Esophagus squamous epithelium (tissue), 5 donors: ENCODE measurements around the gene PRDX3. TPM values are rescaled to one million over a fixed set of nuclear protein-coding genes. Genes with fewer than 3 reads are reported as not detected.
A peak's percentile ranks its signal among the peaks of the same experiment; 100 is the strongest.

ENCODE experiments used
- DNase-seq: peaks from one replicate; lab custom pipeline; 2025; lab: John Stamatoyannopoulos, UW
- H3K27ac ChIP-seq, 4 donors: fragments of 200-600 bp; sonication (generic); one replicate each; pipeline ENCODE4 v1.5.1; 2016 to 2019; ENCODE audit warnings: mild to moderate bottlenecking in 1 of 4
- H3K27me3 ChIP-seq, 4 donors: fragments of 200-600 bp; sonication (generic); 1 replicate in 3 of 4; 2 replicates in 1 of 4; pipeline versions ENCODE4 v1.5.1 to v1.6.0; 2017 to 2021; ENCODE audit warnings: antibody characterized with exemption in 1 of 4
- H3K36me3 ChIP-seq, 3 donors: fragments of 200-600 bp; sonication (generic); one replicate each; pipeline ENCODE4 v1.5.1; 2016 to 2019
- H3K4me1 ChIP-seq, 3 donors: fragments of 200-600 bp; sonication (generic); one replicate each; pipeline ENCODE4 v1.5.1; 2017 to 2019
- H3K4me3 ChIP-seq, 4 donors: fragments of 200-600 bp; sonication (generic); 1 replicate in 3 of 4; 2 replicates in 1 of 4; pipeline ENCODE4 v1.5.1; 2016 to 2019; ENCODE audit warnings: mild to moderate bottlenecking in 2 of 4, moderate library complexity in 1 of 4
- H3K9me3 ChIP-seq, 3 donors: fragments of 200-600 bp; sonication (generic); one replicate each; pipeline ENCODE4 v1.5.1; 2016 to 2019
- POLR2A ChIP-seq, 4 donors: fragments of 450-650 bp; IDR thresholded peaks; one replicate each; pipeline ENCODE4 v1.6.1; 2017; ENCODE audit warnings: antibody characterized with exemption in 4 of 4, mild to moderate bottlenecking in 4 of 4, moderate library complexity in 3 of 4
- WGBS, 2 donors: methylation state at CpG; one replicate each; pipeline ENCODE4 v1.1.5; 2018; 5-methylcytosine and 5-hydroxymethylcytosine counted together
- intact Hi-C: fragments of 100-400 bp; cut with DNase I; formaldehyde crosslinking; loops from one replicate; pipeline ENCODE4 v1.15.0; 2022
- total RNA-seq, 4 donors: library from RNA; depleted of rRNA; stranded (reverse); fragments of >200 nt; gene quantifications; one replicate each; pipeline ENCODE4 v1.1.0, GENCODE V29; 2016
- TF ChIP-seq, protein P1 (sequence below), 6 experiments: fragments of 450-650 bp in 4 of 6; fragments of 200-600 bp in 2 of 6; sonication (generic) in 2 of 6; IDR thresholded peaks; one replicate each; pipeline ENCODE4 v1.5.1; 2016 to 2019; ENCODE audit warnings: antibody characterized with exemption in 6 of 6, mild to moderate bottlenecking in 4 of 6, moderate library complexity in 4 of 6
- donor health status: DM: yes; HTN: yes; CAD: no.

PRDX3 gene
- total RNA-seq, 4 donors from 2014 or later, result 42.9 to 183 (median 119) TPM

DNA sequence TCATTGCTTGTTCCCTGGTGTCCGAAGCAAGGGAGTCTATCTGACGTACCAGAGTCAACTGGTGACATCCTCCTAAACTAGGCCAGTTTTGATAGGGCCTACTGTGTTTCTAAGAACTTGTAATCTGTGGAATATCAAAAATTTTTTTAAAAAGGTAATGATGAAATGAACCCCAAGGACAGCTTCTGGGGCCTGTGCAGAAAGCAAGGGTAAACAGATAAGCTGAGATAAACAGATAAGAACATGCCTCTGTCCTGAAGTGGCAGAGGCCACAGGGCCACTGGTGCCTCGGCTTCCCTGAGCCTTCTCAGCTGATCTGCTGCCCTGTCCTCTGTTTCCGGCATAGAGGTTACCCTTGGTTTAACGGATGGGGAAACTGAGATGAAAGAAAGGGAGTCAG is 37.5 kb upstream of the PRDX3 start:
- peaks cover 0 to 78% (median 24%) of the 10 kb centered on the region in 3 donors for H3K4me1 ChIP-seq
- peak overlapping the region in 2 of 4 donors; percentile 11 to 39 for H3K27ac ChIP-seq
- H3K36me3 ChIP-seq, result no peaks in the 10 kb centered on the region
- WGBS, 2 donors, result 82 to 98% methylated on average over 5 of the region's 5 CpGs
- H3K27me3 ChIP-seq, result no peaks in the 10 kb centered on the region
- DNase-seq, result no peak
- TF ChIP-seq, protein P1, sequence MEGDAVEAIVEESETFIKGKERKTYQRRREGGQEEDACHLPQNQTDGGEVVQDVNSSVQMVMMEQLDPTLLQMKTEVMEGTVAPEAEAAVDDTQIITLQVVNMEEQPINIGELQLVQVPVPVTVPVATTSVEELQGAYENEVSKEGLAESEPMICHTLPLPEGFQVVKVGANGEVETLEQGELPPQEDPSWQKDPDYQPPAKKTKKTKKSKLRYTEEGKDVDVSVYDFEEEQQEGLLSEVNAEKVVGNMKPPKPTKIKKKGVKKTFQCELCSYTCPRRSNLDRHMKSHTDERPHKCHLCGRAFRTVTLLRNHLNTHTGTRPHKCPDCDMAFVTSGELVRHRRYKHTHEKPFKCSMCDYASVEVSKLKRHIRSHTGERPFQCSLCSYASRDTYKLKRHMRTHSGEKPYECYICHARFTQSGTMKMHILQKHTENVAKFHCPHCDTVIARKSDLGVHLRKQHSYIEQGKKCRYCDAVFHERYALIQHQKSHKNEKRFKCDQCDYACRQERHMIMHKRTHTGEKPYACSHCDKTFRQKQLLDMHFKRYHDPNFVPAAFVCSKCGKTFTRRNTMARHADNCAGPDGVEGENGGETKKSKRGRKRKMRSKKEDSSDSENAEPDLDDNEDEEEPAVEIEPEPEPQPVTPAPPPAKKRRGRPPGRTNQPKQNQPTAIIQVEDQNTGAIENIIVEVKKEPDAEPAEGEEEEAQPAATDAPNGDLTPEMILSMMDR (IDR thresholded peaks at IDR 0.05), result no peak
- TF ChIP-seq POLR2A (IDR thresholded peaks at IDR 0.05), result no peak
- no peaks in the 10 kb centered on the region for H3K9me3 ChIP-seq
- intact Hi-C loops, result loop anchor here (10.0 kb wide), 1 partner anchor 89 kb away; no protein-coding TSS in a partner anchor
- H3K4me3 ChIP-seq, result no peak overlapping the region

DNA sequence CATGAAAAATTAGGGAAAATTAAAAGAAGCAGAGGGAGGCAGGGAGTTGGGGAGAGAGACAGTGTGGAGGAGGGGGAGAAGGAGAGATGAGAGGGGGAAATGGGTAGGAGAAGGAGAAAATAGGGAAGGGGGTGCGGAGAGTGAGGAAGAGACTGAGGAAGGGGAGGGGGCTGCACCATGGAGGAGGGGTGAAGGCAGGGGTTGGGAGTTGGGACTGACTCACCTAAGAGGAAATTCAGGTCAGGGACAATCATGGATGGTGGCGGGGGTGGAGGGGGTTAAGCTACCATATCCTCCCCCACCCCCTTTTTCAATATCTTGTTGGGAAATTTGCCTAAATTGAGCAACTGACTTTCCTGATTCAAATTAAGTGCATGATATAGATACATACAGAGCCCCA is 36.8 kb upstream of the PRDX3 start:
- intact Hi-C loops, result loop anchor here (10.0 kb wide), 1 partner anchor 89 kb away; no protein-coding TSS in a partner anchor
- TF ChIP-seq POLR2A (IDR thresholded peaks at IDR 0.05), result no peak
- TF ChIP-seq, protein P1 (IDR thresholded peaks at IDR 0.05), result no peak
- 87 to 90% methylated on average over 2 of the region's 2 CpGs for WGBS, 2 donors
- Histone ChIP-seq H3K36me3 (no peaks in the 10 kb centered on the region), H3K27me3 (no peaks in the 10 kb centered on the region), H3K4me1 (peaks cover 0 to 78% (median 17%) of the 10 kb centered on the region in 3 donors), H3K4me3 (no peak overlapping the region), H3K9me3 (no peaks in the 10 kb centered on the region), H3K27ac (peak overlapping the region in 1 of 4 donors; percentile 2)
- no peak for DNase-seq

DNA sequence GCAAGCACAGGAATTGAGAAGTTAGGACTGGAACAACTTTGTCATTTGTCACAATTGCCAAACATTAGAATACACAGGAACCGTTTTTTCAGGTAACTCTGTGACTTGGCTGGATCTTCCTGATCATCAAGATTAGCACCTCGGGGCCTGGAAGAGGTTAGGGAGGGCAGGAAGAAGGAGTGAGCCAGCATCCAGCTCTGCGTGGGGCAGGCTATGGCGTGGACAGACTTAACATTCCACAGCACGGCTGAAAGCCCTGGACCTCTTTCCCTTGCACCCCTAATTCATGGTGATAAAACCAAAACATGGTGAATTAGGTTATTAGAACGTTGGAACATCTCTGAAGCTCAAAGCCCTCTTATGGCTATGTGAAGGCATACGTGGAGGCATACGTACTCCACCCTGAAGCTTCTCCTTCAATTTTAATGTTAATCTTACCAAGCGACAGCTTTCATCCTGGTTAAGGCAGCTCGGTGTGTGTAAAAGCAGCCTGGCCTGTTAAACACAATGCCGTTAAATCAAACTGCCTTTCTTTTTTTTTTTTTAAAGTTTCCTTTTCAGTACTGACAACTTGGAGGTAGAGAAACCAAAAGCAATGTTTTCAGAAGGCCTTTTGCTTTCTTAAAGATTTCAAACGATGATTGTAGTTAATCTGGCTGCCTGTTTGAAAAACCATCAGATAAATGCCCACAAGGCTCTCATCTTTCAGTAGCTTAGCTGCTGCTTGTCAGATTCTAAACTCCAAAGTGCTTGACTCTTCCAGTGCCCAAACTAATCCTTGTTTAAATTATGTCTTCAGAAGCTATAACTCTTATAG is 33.2 kb upstream of the PRDX3 start:
- Histone ChIP-seq H3K27ac (peak overlapping the region; percentile 43 to 99 (median 89)), H3K27me3 (no peaks in the 10 kb centered on the region), H3K4me3 (peak overlapping the region in 2 of 4 donors; percentile 12 to 30), H3K9me3 (no peaks in the 10 kb centered on the region), H3K4me1 (peaks cover 6 to 83% (median 15%) of the 10 kb centered on the region in 3 donors), H3K36me3 (no peaks in the 10 kb centered on the region)
- WGBS, 2 donors, result 20 to 30% methylated on average over 11 to 12 of the region's 12 CpGs
- DNase-seq, result no peak
- TF ChIP-seq POLR2A (IDR thresholded peaks at IDR 0.05), result no peak
- TF ChIP-seq, protein P1 (IDR thresholded peaks at IDR 0.05), result no peak
- intact Hi-C loops, result loop anchor here (10.0 kb wide), 1 partner anchor 93 kb away; no protein-coding TSS in a partner anchor

DNA sequence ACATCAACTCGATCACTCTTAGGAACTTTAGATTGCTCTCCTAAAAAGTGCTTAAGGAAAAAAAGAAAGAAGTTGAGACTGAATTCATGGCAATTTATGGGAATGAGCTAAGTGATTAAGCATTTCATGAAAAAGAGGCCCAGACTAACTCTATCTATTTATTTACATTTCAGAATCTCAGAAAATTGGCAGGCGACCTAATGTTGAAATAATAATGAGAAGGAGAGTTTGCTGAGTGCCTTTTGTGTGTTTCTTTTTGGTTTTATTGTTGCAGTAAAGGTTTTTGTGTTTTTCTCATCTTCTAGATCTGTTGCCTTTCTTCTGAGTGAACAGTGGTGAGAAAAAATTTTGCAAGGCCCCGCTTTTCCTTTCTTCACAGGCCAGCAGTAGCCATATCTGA is 32.6 kb upstream of the PRDX3 start:
- TF ChIP-seq POLR2A (IDR thresholded peaks at IDR 0.05), result no peak
- TF ChIP-seq, protein P1 (IDR thresholded peaks at IDR 0.05), result no peak
- no peak for DNase-seq

DNA sequence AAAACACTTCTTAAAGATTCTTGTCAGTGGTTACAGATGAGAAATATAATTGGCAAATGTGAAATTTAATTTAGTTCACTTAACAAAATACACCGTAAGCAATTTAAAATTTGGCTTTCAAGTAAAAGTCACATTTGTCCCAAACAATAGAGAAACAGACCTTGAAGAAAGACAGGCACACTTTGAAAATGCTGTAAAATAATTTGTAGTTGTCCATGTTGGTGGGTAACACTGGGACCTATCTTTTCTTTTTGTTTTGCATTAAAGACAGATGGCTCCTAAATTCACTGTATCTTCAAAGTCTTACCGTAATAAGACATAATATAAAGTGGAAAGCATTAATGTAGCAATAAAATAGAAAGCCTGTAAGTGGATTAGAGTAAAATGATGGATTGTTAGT is 32.0 kb upstream of the PRDX3 start:
- no peaks in the 10 kb centered on the region for H3K9me3 ChIP-seq
- H3K4me1 ChIP-seq, result peaks cover 14 to 85% (median 22%) of the 10 kb centered on the region in 3 donors
- 67 to 71% methylated on average over 2 of the region's 2 CpGs for WGBS, 2 donors
- no peak for DNase-seq
- H3K27ac ChIP-seq, result peak overlapping the region in 2 of 4 donors; percentile 88 to 99
- no peaks in the 10 kb centered on the region for H3K27me3 ChIP-seq
- peak overlapping the region in 1 of 4 donors; percentile 3 for H3K4me3 ChIP-seq
- TF ChIP-seq, protein P1 (IDR thresholded peaks at IDR 0.05), result no peak
- TF ChIP-seq POLR2A (IDR thresholded peaks at IDR 0.05), result no peak
- intact Hi-C loops, result loop anchor here (10.0 kb wide), 1 partner anchor 94 kb away; no protein-coding TSS in a partner anchor
- H3K36me3 ChIP-seq, result no peaks in the 10 kb centered on the region

More for the DNA sequence above, 32.6 kb upstream of the PRDX3 start:
- no peaks in the 10 kb centered on the region for H3K9me3 ChIP-seq
- peaks cover 9 to 85% (median 19%) of the 10 kb centered on the region in 3 donors for H3K4me1 ChIP-seq
- peak overlapping the region in 1 of 4 donors; percentile 3 for H3K4me3 ChIP-seq
- WGBS, 2 donors, result 64 to 67% methylated on average over 3 of the region's 3 CpGs
- no peaks in the 10 kb centered on the region for H3K27me3 ChIP-seq
- H3K36me3 ChIP-seq, result no peaks in the 10 kb centered on the region
- H3K27ac ChIP-seq, result peak overlapping the region; percentile 43 to 99 (median 89)
- intact Hi-C loops, result loop anchor here (10.0 kb wide), 1 partner anchor 94 kb away; no protein-coding TSS in a partner anchor
